Skeletal muscle satellite cell (primary cell): ENCODE data around the gene TRIM59. TPM values are rescaled to one million over a fixed set of nuclear protein-coding genes. Genes with fewer than 3 reads are reported as not detected.
A peak's percentile ranks its signal among the peaks of the same experiment; 100 is the strongest.

Source experiments
- H3K27me3 ChIP-seq: 2 replicates; pipeline ENCODE4 v1.7.0; 2013; ENCODE audit warnings: low read length; ENCODE audit not compliant: control insufficient read depth, insufficient read depth
- H3K36me3 ChIP-seq: 2 replicates; pipeline ENCODE4 v1.7.0; 2013; ENCODE audit warnings: mild to moderate bottlenecking, control low read depth, low read length; ENCODE audit not compliant: insufficient read depth
- H3K4me1 ChIP-seq: 2 replicates; pipeline ENCODE4 v1.7.0; 2013; ENCODE audit warnings: low read length; ENCODE audit not compliant: control insufficient read depth, insufficient read depth
- H3K4me2 ChIP-seq: 2 replicates; pipeline ENCODE4 v1.7.0; 2013; ENCODE audit warnings: mild to moderate bottlenecking, low read length
- H3K4me3 ChIP-seq: 2 replicates; pipeline ENCODE4 v1.7.0; 2013; ENCODE audit warnings: low read length
- H3K9ac ChIP-seq: 2 replicates; pipeline ENCODE4 v1.7.0; 2013; ENCODE audit warnings: mild to moderate bottlenecking, low read depth, low read length, moderate library complexity
- H3K9me3 ChIP-seq: replicated peaks from 2 replicates; pipeline ENCODE4 v1.7.0; 2013; ENCODE audit warnings: mild to moderate bottlenecking, control low read depth, low read length
- total RNA-seq: library from RNA; depleted of rRNA; stranded (reverse); fragments of >200 nt; gene quantifications from 2 replicates; pipeline ENCODE4 v1.2.3, GENCODE V29; 2012; rRNA removed

TRIM59 gene, protein sequence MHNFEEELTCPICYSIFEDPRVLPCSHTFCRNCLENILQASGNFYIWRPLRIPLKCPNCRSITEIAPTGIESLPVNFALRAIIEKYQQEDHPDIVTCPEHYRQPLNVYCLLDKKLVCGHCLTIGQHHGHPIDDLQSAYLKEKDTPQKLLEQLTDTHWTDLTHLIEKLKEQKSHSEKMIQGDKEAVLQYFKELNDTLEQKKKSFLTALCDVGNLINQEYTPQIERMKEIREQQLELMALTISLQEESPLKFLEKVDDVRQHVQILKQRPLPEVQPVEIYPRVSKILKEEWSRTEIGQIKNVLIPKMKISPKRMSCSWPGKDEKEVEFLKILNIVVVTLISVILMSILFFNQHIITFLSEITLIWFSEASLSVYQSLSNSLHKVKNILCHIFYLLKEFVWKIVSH
- total RNA-seq: 14.2 and 15.7 TPM in 2 replicates

DNA sequence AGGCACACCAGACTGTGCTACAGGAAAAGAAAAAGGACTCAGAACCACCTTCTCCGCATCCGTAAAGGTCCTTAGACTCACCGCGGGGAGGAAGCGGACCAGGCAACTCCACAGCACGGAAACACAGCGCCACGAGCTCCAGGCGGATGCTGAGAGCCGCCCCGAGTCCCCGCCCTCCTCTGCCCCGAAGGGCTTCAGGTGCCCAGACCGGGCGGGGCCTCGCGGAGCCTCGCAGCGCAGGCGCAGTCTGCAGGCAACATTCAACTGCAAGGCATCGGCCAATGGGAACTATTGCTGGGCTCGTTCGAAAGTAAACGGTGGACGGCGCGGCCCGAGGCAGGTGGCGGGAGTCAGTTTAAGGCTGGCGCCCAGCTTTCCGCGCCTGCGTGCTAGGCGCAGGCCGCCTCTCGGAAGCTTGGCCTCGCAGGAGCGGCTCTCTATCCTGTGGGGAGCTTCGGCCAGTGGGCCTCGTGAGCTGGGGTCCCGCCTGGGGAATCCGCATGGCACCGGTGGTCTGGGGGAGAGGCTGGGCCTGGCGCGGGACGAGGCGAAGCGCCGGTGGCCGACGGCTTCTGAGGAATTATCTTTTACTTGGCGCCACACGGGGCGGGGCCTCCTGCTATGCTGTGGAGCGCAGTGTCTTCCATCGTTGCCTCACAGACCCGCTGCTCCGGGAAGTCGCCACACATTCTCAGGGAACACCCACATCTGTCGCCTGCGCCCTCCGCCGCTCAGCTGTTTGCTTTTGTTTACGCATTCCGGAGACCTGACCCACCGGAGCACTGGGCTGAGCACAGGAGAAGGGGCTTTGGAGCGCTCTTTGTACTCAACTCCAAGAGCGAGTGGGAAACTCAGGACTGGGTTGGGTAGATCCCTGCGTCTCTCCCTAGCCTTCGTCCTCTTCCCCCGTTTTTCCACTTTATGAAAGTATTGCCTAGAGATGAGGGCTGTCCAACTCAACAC lies at the start of gene TRIM59:
TRIM59 (minus strand) TSS at position 151 of the 963 bp plus-strand sequence. CDS start 10,603 bp downstream, outside the sequence.
- peak within 1 kb of the TSS; percentile 81 for H3K9ac ChIP-seq
- H3K4me2 ChIP-seq: peak within 1 kb of the TSS; percentile 82
- peaks cover 12% of the 10 kb centered on the region for H3K36me3 ChIP-seq
- no peaks in the 10 kb centered on the region for H3K9me3 ChIP-seq
- peak within 1 kb of the TSS; percentile 81 for H3K4me3 ChIP-seq
- H3K27me3 ChIP-seq: no peaks in the 10 kb centered on the region
- H3K4me1 ChIP-seq: peaks cover 35% of the 10 kb centered on the region

DNA sequence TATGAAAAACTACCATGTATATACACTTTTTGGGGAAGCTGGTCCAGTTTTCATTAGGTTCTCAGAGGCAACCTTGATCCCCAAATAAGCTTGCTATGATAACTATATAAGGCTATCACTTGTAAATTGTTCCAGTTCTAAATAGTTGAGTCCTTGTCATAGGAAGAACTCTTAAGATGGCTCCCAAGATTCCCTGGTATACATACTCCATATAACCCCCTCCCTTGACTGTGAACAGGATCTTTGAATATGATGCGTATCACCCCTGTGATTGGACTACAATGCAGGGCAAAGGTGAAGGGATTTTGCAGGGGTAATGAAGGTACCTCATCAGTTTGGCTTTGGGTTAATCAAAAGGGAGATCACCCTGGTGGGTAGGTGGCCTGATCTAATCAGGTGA lies 48.6 kb upstream of the TRIM59 start:
- no peak overlapping the region for H3K4me2 ChIP-seq
- H3K9ac ChIP-seq: no peak overlapping the region
- no peaks in the 10 kb centered on the region for H3K27me3 ChIP-seq
- H3K4me3 ChIP-seq: no peak overlapping the region
- H3K36me3 ChIP-seq: peaks cover 57% of the 10 kb centered on the region
- H3K4me1 ChIP-seq: no peaks in the 10 kb centered on the region
- no peaks in the 10 kb centered on the region for H3K9me3 ChIP-seq

DNA sequence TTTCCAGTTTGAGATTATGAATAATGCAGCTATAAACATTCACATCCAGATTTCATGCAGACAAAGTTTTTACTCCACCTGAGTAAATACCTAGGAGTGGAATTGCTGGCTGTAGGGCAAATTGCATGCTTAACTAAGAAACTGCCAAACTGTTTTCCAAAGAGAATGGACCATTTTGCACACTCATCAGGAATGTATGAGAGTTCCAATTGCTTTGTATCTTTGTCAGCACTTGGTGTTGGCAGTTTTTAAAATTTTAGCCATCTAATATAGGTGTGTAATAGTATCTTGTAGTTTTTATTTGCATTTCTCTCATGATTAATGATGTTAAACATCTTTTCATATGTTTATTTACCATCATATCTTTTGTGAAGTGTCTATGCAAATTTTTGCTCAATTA lies 40.6 kb upstream of the TRIM59 start:
- H3K4me3 ChIP-seq: no peak overlapping the region
- H3K27me3 ChIP-seq: no peaks in the 10 kb centered on the region
- no peak overlapping the region for H3K4me2 ChIP-seq
- H3K9me3 ChIP-seq: no peaks in the 10 kb centered on the region
- no peaks in the 10 kb centered on the region for H3K36me3 ChIP-seq
- H3K4me1 ChIP-seq: peaks cover 5% of the 10 kb centered on the region
- no peak overlapping the region for H3K9ac ChIP-seq

DNA sequence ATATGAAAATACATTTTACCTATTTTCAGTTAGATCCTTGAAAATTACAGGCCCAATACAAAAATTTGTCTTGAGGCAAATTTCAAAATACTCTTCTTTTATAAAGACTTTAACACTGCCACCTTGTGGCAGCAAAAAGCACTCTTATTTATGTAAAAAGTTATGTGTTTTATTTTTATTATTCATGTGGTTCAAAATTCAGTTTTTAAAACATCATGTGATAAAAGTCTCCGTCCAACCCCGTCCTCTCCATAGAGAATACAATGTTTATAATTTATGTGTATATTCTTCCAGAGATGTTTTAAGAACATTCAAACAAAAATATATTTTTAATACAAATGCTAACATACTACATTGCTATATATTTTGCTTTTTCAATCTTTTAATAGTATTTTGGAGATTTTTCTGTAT lies 36.9 kb upstream of the TRIM59 start:
- H3K9me3 ChIP-seq: no peaks in the 10 kb centered on the region
- H3K4me2 ChIP-seq: no peak overlapping the region
- H3K4me3 ChIP-seq: no peak overlapping the region
- H3K9ac ChIP-seq: peak overlapping the region; percentile 34
- H3K27me3 ChIP-seq: no peaks in the 10 kb centered on the region
- H3K36me3 ChIP-seq: no peaks in the 10 kb centered on the region
- H3K4me1 ChIP-seq: peaks cover 5% of the 10 kb centered on the region

DNA sequence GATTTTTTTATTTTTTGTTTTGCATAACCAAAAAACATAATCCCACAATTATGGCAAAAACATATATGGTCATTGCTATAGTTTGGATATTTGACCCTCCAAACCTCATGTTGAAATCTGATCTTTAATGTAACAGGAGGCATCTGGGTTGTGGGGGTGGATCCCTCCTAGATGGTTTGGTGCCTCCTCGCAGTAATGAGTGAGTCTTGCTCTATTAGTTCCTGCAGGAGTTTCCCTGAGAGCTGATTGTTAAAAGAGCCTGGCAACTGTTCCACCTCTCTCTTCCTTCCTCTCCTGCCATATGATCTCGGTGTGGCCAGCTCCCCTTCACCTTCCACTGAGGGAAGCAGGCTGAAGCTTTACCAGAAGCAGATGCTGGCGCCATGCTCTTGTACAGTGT lies 33.2 kb upstream of the TRIM59 start:
- Histone ChIP-seq H3K36me3 (no peaks in the 10 kb centered on the region), H3K4me1 (peaks cover 5% of the 10 kb centered on the region), H3K4me2 (no peak overlapping the region), H3K4me3 (no peak overlapping the region), H3K9ac (no peak overlapping the region), H3K27me3 (no peaks in the 10 kb centered on the region), H3K9me3 (no peaks in the 10 kb centered on the region)

DNA sequence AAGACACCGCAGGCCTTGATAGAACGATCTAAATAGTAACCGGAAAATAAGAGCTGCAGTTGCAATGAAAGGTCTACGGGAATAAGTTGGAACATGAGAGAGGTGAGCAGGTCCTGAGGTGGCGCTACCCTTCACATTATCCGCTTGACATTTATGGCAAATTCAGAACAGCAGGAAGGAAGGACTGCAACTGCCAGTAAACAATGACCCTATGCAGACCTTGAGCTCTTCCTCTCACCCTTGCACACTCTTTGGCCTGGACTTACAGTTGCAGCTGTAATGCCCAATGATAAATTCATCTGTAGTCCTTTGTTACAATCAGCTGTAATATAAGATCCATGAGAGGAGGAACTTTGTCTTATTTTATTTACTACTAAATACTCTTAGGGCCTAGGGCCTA lies 32.3 kb upstream of the TRIM59 start:
- no peak overlapping the region for H3K4me3 ChIP-seq
- no peak overlapping the region for H3K4me2 ChIP-seq
- no peaks in the 10 kb centered on the region for H3K27me3 ChIP-seq

DNA sequence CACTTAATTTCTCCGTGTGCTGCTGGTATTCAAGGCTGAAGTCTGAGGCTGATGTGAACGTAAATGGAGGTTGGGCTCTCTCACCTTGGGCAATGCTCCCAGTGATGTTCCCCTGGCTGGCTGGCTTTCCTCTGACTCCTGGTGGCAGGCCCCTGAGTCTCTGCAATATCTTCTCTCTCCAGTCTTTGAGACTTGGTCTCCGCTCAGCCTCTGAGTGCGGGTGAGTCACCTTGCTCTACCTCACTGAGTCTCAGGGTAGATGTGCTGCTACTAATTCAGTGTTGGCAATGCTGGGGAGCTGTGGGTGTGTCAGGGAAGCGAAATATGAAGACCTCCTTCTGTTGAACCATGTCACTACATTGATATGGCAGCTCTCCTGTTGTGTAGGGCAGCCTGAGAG lies 31.3 kb upstream of the TRIM59 start:
- Histone ChIP-seq H3K27me3 (no peaks in the 10 kb centered on the region), H3K4me2 (no peak overlapping the region), H3K9me3 (no peaks in the 10 kb centered on the region), H3K4me3 (no peak overlapping the region), H3K9ac (no peak overlapping the region), H3K36me3 (no peaks in the 10 kb centered on the region), H3K4me1 (peaks cover 5% of the 10 kb centered on the region)

More for the DNA sequence above, 32.3 kb upstream of the TRIM59 start:
- peaks cover 5% of the 10 kb centered on the region for H3K4me1 ChIP-seq
- H3K9ac ChIP-seq: no peak overlapping the region
- H3K9me3 ChIP-seq: no peaks in the 10 kb centered on the region
- H3K36me3 ChIP-seq: no peaks in the 10 kb centered on the region

DNA sequence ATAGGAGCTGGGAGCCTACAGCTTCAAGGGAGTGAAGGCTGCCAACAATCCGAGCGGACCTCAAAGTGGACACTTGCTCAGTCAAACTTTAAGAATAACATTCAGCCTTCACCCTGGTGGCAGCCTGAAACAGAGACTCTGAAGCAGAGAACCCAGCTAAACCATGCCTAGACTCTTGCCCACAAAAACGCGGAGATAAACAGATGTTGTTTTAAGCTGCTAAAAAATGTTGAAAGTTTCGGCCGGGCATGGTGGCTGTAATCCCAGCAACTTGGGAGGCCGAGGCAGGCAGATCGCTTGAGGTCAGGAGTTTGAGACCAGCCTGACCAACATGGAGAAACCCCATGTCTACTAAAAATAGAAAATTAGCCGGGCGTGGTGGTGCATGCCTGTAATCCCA lies 29.8 kb upstream of the TRIM59 start:
- peaks cover 10% of the 10 kb centered on the region for H3K4me1 ChIP-seq
- H3K4me3 ChIP-seq: no peak overlapping the region
- no peaks in the 10 kb centered on the region for H3K9me3 ChIP-seq
- H3K27me3 ChIP-seq: no peaks in the 10 kb centered on the region
- no peak overlapping the region for H3K4me2 ChIP-seq
- no peak overlapping the region for H3K9ac ChIP-seq
- no peaks in the 10 kb centered on the region for H3K36me3 ChIP-seq

DNA sequence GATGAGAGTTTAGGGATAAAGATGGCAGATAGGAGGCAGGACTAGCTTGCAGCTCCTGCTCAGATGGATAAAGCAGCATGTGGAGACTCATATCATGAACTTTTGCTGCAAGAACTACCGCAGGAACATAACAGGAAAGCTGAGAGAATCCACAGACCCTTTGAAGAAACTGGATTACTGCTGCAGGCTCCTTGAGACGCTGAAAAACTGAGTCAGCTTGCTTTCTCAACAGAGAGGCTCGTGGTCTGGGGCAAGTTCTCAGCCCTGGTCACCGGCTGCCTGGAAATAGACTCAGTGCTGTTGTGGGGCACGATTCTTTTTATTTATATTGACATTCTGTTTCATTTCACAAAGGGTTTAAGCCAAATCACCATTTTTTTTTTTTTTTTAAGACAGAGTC lies 28.8 kb upstream of the TRIM59 start:
- H3K4me1 ChIP-seq: peaks cover 20% of the 10 kb centered on the region
- no peaks in the 10 kb centered on the region for H3K9me3 ChIP-seq
- no peak overlapping the region for H3K4me2 ChIP-seq
- H3K4me3 ChIP-seq: no peak overlapping the region
- H3K27me3 ChIP-seq: no peaks in the 10 kb centered on the region
- no peaks in the 10 kb centered on the region for H3K36me3 ChIP-seq
- H3K9ac ChIP-seq: no peak overlapping the region

DNA sequence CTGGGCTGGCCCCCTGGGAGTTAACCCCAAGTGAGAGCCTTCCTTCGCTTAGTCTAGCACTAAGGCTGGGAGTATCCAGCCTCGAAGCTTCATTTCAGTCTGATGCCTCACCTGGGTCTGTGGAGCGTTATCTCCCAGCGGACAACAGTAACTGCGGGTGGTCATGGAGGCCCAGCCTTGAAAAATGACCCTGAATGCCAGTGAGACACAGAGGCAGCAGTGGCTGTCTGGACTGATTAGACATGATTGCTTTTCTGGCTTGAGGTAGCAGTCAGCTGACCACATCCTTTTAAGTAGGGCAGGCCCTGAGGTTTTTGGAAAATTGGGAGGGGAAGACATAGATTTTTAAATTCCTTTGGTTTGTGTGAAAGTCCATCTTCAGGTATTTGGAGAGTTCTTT lies 28.2 kb upstream of the TRIM59 start:
- Histone ChIP-seq H3K27me3 (no peaks in the 10 kb centered on the region), H3K4me3 (no peak overlapping the region), H3K4me2 (no peak overlapping the region), H3K36me3 (no peaks in the 10 kb centered on the region), H3K9me3 (no peaks in the 10 kb centered on the region), H3K4me1 (peaks cover 26% of the 10 kb centered on the region), H3K9ac (no peak overlapping the region)

DNA sequence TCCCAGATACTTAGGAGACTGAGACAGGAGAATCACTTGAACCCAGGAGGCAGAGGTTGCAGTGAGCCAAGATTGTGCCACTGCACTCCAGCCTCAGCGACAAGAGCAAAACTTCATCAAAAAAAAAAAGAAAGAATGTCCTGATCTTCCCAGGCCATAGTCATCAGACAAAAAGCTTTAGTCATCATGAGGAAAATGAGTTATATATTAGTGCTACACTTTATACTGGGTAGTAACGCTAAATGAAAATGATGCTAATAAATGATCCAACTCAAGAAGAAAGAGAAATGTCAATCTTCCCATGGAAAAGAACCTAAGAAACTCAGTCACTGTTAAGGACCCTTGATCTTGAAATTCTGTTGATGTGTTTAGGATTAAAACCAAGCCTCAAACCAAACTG lies 26.3 kb upstream of the TRIM59 start:
- Histone ChIP-seq H3K4me1 (peaks cover 32% of the 10 kb centered on the region), H3K4me3 (no peak overlapping the region), H3K9ac (no peak overlapping the region), H3K4me2 (no peak overlapping the region), H3K27me3 (no peaks in the 10 kb centered on the region), H3K36me3 (no peaks in the 10 kb centered on the region), H3K9me3 (no peaks in the 10 kb centered on the region)
